Activated naive CD4-positive, alpha-beta T cell treated with anti-CD3 and anti-CD28 coated beads, Interleukin-2, amount 50 U/mL, for 72 hours (primary cell): ENCODE data around the gene CHST9. TPM values are rescaled to one million over a fixed set of nuclear protein-coding genes. Genes with fewer than 3 reads are reported as not detected.
"Not testable (repeated sequence)": the region's sequence is repeated elsewhere in the genome, so short reads cannot be mapped to it uniquely, and the experiment has no call there.

Experiments
- ATAC-seq, 2 donors: fragments of 150-1000 bp; cut with Tn5 transposase; 2 replicates each; pipeline ENCODE4 v1.10.0; 2021; ENCODE audit warnings: mild to moderate bottlenecking in 2 of 2, moderate library complexity in 2 of 2
- DNase-seq, 2 donors: peaks; one replicate each; pipeline ENCODE4 v3.0.0; 2021 to 2022; ENCODE audit warnings: low spot score in 2 of 2
- H3K27ac Mint-ChIP-seq, 2 donors: one replicate each; pipeline ENCODE4 v1.8.0; 2022; ENCODE audit warnings: mild to moderate bottlenecking in 2 of 2, mixed read lengths in 2 of 2
- H3K36me3 Mint-ChIP-seq, 2 donors: one replicate each; pipeline ENCODE4 v1.8.0; 2022; ENCODE audit warnings: mixed read lengths in 2 of 2
- H3K9me3 Mint-ChIP-seq, 2 donors: one replicate each; pipeline ENCODE4 v1.8.0; 2022; ENCODE audit warnings: mixed read lengths in 2 of 2
- total RNA-seq, 2 donors: library from RNA; stranded (reverse); gene quantifications; one replicate each; pipeline ENCODE4 v1.2.3, GENCODE V29; 2022

CHST9 gene, protein sequence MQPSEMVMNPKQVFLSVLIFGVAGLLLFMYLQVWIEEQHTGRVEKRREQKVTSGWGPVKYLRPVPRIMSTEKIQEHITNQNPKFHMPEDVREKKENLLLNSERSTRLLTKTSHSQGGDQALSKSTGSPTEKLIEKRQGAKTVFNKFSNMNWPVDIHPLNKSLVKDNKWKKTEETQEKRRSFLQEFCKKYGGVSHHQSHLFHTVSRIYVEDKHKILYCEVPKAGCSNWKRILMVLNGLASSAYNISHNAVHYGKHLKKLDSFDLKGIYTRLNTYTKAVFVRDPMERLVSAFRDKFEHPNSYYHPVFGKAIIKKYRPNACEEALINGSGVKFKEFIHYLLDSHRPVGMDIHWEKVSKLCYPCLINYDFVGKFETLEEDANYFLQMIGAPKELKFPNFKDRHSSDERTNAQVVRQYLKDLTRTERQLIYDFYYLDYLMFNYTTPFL
- not detected for total RNA-seq

DNA sequence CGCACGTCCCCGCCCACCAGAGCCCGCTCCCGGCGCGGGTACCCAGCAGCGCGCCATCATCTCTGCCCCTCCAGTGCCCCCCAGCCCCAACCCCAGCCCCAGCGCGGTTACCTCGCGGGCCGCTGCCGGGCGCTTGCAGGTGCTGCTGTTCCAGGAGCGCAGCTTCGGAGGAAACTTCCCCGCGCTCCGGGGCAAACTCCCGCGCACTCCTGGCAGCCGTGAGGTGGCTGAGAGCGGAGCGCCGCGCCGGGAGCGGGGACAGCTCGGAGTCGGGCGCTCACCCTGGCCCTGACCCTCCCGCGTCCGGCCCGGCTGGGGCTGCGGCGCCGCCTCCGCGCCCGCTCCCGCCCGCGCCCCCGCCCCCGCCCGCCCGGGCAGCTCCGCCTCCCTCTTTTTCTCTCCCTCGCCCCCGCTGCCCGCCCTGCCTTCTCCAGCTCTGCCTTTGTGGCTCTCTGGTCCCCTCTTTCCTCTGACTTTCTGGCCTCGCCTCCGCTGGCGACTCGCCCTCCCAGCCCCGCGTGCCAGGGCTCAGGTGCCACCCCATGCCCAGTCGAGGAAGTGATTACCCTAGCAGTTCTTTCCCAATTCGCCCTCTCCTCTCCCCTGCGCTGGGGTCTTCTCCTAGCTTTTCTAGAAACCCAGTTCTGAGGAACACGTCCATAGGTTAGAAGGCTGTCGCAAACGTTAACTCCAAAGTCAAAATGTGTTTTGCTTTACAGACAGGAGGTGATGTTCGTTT, at the start of gene CHST9:
CHST9 (minus strand) TSS at position 284 of the 739 bp plus-strand sequence. CDS start 42,499 bp downstream, outside the sequence.
- Mint-ChIP-seq H3K36me3 (peaks cover 13 to 15% of the 10 kb centered on the region in 2 donors), H3K9me3 (peaks cover 10% of the 10 kb centered on the region in 2 donors), H3K27ac (no peak within 1 kb of the TSS)
- ATAC-seq (no peak), DNase-seq (no peak)

DNA sequence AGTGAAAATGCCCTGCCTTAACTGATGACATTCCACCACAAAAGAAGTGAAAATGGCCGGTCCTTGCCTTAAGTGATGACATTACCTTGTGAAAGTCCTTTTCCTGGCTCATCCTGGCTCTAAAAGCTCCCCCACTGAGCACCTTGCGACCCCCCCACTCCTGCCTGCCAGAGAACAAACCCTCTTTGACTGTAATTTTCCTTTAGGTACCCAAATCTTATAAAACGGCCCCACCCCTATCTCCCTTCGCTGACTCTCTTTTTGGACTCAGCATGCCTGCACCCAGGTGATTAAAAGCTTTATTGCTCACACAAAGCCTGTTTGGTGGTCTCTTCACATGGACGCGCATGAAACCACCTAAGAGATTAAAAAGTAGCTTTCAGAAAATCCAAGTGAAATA, 47.2 kb upstream of the CHST9 start:
- DNase-seq: not testable (repeated sequence)
- peaks cover 0 to 12% of the 10 kb centered on the region in 2 donors for H3K9me3 Mint-ChIP-seq

DNA sequence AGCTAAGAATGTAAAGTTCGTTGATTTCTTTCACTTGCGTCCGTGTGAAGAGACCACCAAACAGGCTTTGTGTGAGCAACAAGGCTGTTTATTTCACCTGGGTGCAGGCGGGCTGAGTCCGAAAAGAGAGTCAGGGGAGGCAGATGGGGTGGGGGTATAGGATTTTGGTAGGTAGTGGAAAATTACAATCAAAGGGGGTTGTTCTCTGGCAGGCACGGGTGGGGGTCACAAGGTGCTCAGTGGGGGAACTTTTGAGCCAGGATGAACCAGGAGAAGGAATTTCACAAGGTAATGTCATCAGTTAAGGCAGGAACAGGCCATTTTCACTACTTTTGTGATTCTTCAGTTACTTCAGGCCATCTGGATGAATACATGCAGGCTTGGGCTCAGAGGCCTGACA, 46.6 kb upstream of the CHST9 start:
- H3K27ac Mint-ChIP-seq, DNase-seq, ATAC-seq, H3K36me3 Mint-ChIP-seq: not testable (repeated sequence)
- peaks cover 0 to 12% of the 10 kb centered on the region in 2 donors for H3K9me3 Mint-ChIP-seq

More for the DNA sequence above, 47.2 kb upstream of the CHST9 start:
- H3K27ac Mint-ChIP-seq, ATAC-seq, H3K36me3 Mint-ChIP-seq: not testable (repeated sequence)

DNA sequence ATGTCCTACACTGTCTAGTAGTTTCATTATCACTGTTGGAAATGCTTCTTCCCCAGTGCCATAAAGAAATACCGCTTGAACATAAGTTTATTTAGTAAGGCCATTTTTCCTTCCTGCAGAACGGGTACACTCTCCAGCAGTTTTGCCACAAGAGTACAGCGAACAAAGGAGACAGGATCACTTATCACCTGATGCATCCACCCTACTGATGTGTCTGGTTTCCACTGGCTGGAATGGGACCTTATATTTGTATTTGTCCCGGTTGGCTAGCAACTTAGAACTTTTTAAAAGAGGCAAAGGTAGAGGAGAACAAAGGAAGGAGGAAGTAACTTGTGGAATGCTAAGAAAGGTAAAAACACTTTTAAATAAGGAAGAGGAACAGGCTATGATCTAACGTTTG, 46.1 kb upstream of the CHST9 start:
- peaks cover 0 to 16% of the 10 kb centered on the region in 2 donors for H3K9me3 Mint-ChIP-seq
- not testable (repeated sequence) for ATAC-seq, H3K27ac Mint-ChIP-seq, H3K36me3 Mint-ChIP-seq, DNase-seq

DNA sequence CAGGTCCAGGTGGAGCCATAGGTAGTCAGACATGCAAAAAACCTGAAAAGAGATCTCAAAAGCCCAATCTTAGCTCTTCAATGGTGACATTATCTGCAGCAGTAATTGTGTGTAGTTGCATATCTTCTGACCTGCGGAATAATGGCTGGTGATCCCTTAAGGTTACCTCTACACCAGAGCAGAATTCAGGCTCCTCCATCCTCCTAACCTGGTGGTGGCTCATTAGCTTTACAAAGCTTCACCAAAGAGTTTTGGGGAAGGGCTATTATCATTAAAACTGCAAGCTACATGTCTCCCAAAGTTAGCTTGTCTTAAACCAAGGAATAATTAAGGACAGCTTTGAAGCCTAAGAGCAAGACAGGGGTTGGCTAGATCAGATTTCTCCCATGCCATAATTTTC, 42.6 kb upstream of the CHST9 start:
- no peak for ATAC-seq
- no peak overlapping the region for H3K27ac Mint-ChIP-seq

DNA sequence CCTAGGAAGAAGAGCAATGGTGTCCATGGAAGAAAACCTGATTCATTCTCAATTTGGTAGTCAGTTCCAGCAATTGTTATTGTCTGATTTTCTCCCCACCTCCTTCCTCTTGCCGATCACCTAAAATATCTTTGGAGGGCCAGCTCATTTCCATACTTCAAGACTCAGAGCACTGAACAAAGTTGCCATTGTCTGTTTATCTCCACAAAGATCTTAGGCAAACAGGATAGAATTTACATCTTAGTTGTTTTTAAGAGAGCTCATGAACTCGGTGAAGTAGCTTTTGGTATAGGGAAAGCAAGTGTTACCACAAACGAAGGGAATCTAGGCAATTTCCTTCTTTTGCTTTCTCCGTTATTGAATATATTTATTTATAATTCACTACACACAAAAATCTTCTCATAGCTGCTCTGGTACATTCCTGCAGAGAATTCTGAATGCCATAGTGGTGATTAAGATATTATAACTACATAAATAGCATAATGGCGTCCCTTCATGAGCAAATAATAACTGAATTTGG, 41.5 kb upstream of the CHST9 start:
- peaks cover 15 to 18% of the 10 kb centered on the region in 2 donors for H3K9me3 Mint-ChIP-seq
- no peak overlapping the region for H3K27ac Mint-ChIP-seq
- DNase-seq (no peak), ATAC-seq (no peak)
- peaks cover 0 to 12% of the 10 kb centered on the region in 2 donors for H3K36me3 Mint-ChIP-seq

More for the DNA sequence above, 42.6 kb upstream of the CHST9 start:
- no peak for DNase-seq
- peaks cover 0 to 12% of the 10 kb centered on the region in 2 donors for H3K36me3 Mint-ChIP-seq
- peaks cover 14 to 20% of the 10 kb centered on the region in 2 donors for H3K9me3 Mint-ChIP-seq

DNA sequence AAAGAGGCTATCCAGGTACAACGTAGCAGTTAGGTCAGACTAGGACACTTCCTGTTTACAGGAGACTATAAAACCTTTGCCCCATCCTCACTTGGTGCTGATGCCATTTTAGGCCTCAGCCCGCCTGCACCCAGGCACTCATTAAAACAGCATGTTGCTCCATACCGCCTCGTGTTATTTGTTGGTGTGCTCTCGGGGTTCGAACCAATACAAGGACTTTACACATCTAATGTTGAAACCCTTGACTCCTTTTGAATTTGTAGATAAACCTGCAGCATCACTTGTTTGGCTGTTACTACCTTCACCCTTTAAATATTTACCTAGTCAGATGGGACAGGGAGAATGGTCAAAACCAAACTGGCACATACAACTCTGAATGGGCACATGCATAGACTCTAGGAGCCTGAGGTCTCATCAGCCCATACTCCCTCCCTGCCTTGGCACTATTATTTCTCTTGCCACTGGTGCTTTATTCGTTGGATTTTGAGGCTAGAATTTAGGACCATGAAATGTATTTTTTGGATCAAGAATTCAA, 40.9 kb upstream of the CHST9 start:
- peaks cover 11 to 15% of the 10 kb centered on the region in 2 donors for H3K9me3 Mint-ChIP-seq
- H3K36me3 Mint-ChIP-seq: peaks cover 0 to 9% of the 10 kb centered on the region in 2 donors
- DNase-seq (no peak), ATAC-seq (no peak)
- no peak overlapping the region for H3K27ac Mint-ChIP-seq

DNA sequence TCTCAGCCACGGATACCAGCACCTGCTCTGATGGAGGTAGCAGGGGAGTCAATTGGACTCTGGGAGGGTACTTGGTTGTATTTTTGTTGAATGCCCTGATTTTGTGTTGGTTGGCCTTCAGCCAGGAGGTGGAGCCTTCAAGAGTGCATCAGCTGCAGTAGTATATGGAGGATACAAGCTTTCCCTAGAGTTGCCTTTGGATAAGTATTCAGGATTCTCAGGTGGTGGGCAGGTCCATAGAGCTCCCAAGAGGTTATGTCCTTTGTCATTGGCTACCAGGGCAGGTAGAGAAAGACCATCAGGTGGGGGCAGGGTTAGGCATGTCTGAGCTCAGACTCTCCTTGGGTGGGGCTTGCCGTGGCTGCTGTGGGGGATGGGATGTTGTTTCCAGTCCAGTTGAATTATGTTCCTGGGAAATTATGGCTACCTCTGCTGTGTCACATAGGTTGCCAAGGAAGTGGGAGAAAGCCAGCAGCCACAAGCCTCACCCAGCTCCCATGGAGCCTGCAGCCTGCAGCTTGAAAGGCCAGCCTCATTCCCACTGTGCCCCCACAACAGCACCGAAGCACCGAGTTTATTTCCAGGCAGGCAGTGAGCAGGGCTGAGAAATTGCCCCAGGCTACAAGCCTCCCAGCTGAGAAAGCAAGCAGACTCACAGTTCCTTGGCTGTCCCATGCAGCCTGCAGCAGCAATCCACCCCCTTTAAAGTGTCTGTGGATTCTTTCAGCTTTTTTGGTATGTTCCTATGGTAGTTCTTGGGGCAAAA, 38.6 kb upstream of the CHST9 start:
- DNase-seq (no peak), ATAC-seq (no peak)
- Mint-ChIP-seq H3K36me3 (peaks cover 0 to 5% of the 10 kb centered on the region in 2 donors), H3K27ac (no peak overlapping the region), H3K9me3 (peaks cover 8 to 23% of the 10 kb centered on the region in 2 donors)

DNA sequence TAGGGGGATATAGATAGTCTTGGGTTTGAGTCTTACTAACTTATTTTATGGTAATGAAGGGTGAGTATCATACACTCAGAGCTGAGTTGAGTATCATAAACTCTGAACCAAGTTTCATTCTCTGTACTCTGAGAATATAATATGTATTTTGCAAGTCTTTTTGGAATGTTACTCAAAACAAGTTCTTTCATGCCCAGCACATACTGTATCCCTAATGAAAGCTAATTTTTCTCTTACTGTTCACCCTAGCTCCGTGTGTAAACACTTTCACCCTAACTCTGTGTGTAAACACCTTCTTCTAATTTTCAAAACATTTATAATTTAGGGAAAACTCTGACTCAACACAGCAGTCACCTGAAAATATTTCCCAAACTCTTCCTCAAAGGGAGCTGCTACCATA, 29.7 kb upstream of the CHST9 start:
- Mint-ChIP-seq H3K27ac (no peak overlapping the region), H3K36me3 (no peaks in the 10 kb centered on the region), H3K9me3 (peaks cover 20 to 23% of the 10 kb centered on the region in 2 donors)
- DNase-seq (no peak), ATAC-seq (no peak)

DNA sequence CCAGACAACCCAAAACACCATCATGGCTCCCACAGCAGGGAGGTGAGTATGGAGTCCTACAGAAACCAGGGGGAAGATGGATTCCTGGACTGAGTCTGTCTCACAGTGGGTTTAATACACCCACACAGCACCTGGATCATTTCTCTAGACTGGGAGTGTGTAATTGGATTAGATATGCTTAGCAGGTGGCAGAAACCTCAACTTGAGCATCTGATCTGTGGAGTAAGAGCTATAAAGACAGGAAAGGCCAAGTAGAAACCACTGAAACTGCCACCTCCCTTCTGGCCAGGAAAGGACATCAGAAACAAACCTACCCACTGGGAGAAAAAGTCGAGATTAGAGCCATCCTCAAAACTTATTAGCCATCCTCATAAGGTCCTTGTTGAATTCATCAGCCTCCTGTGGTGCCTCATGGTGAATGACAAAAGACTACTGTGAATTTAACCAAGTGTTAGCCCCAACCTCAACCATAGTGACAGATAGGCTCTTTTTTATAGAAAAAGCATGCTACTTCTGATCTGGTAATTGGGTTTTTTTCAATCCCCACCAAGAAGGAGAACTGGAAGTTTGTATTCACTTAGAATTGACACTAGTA, 28.1 kb upstream of the CHST9 start:
- DNase-seq (no peak), ATAC-seq (no peak)
- H3K9me3 Mint-ChIP-seq: peaks cover 20 to 22% of the 10 kb centered on the region in 2 donors
- no peak overlapping the region for H3K27ac Mint-ChIP-seq
- no peaks in the 10 kb centered on the region for H3K36me3 Mint-ChIP-seq

DNA sequence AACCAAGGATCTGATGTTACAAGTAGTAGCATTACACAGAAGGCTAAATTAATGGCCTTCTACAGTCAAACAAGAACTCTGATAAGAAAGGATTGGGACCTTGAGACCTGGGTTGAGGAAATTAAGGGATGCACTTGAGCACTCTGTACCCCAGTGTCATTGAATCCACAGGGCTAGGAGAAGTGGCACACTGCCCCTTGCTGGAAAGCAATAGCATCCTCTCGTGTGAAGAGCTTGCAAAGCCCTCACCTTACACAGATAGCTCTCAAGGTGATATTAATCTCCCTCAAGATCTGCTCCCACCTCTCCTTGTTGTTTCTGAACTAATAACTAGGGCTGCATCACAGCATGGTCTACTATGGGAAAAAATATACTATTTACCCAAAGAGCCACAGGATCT, 26.5 kb upstream of the CHST9 start:
- ATAC-seq (no peak), DNase-seq (no peak)
- no peak overlapping the region for H3K27ac Mint-ChIP-seq
- no peaks in the 10 kb centered on the region for H3K36me3 Mint-ChIP-seq
- peaks cover 16 to 20% of the 10 kb centered on the region in 2 donors for H3K9me3 Mint-ChIP-seq

DNA sequence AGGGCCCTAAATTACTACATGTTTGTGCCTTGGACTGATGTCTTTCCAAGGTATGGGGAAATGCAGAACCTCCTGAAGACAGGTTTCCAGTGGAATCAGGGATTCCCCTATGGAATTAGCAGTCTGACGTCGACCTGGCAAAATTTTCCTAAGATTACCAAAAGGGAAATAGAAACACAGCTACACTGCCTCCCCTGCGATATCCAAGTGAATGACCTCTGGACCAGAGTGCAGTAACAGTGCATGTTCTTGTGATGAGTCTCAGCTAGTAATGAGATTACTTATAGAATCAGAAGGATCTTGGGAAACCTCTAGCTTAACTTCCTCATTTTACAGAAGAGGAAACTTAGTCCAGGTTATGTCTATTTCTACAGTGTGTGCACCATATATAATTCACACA, 21.3 kb upstream of the CHST9 start:
- peaks cover 0 to 4% of the 10 kb centered on the region in 2 donors for H3K36me3 Mint-ChIP-seq
- peaks cover 18 to 21% of the 10 kb centered on the region in 2 donors for H3K9me3 Mint-ChIP-seq
- ATAC-seq: no peak
- no peak overlapping the region for H3K27ac Mint-ChIP-seq
- DNase-seq: no peak

DNA sequence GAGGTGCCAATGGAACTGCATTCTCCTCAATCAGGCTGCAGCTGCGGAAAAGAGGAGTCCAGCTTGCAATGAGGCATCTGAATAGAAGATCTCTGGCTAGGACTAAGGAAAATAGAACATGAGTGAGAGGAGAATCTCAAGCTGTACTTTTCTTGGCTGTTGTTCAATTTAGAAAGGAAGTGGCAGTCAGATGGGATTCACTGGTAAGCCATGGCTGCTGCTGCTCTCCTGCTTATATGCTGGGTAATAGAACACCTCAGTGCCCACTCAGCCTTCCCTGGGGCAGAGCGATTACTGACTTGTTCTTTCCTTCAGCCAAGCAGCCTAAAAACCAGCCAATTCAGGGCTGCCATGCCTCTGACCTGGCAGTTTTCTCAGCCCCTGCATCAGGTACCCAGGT, 17.6 kb upstream of the CHST9 start:
- Mint-ChIP-seq H3K36me3 (peaks cover 0 to 5% of the 10 kb centered on the region in 2 donors), H3K27ac (no peak overlapping the region), H3K9me3 (peaks cover 15 to 19% of the 10 kb centered on the region in 2 donors)
- ATAC-seq (no peak), DNase-seq (no peak)

DNA sequence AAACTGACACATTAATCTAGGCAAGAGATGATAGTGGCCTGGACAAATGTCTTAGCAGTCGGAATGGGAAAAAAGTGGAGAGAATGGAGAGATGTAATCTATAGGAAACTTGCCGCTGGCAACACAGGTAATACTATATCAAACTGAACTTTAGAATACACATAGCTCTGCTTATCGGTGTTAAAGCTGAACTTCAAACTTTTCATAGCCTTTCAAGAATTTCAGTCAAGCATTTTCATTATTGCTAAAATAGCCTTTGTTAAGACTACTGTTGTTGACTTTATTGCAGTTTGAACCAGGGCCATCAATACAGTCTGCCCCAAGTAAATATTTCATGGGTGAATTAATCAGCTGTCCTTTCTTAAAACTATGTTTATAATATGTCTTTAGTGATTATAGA, 12.9 kb upstream of the CHST9 start:
- ATAC-seq (no peak), DNase-seq (no peak)
- Mint-ChIP-seq H3K27ac (no peak overlapping the region), H3K9me3 (peaks cover 12 to 25% of the 10 kb centered on the region in 2 donors), H3K36me3 (peaks cover 0 to 5% of the 10 kb centered on the region in 2 donors)

DNA sequence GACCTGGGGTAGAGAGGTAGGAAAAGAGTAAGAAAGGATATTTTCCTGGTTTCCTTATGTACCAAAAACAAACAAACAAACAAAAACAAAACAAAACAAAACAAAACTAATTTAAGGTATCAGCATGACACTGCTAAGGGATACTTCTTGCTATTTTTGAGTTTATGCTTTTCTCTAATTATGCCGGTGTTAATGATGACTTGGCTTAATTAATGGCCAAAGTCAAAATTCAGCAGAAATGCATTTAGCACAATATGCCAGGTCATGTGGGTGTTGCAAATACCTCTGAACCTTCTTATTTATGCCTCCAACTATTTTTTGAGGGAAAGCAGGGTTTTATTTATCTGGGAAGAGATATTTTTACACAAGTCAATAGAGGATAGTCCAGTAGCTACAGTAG, 3.2 kb upstream of the CHST9 start:
- DNase-seq (no peak), ATAC-seq (no peak)
- Mint-ChIP-seq H3K27ac (no peak overlapping the region), H3K9me3 (peaks cover 13 to 21% of the 10 kb centered on the region in 2 donors), H3K36me3 (peaks cover 13 to 15% of the 10 kb centered on the region in 2 donors)

DNA sequence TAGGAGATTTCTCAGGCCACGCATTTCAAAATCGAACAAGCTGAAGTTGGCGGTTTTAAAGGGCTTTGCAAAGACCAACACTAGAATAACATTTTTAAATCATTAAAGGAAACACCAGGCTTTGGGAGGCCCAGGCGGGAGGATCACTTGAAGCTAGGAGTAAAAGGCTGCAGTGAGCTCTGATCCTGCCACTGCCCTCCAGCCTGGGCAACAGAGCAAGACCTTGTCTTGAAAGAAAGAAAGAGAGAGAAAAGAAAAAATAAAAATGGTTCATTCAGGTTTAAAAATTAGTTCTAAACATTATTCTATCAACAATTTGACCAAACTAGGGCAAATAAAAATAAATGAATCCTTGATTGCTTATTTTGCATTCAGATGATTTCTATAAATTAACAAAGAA, 789 bp upstream of the CHST9 start:
- H3K36me3 Mint-ChIP-seq: peaks cover 13 to 15% of the 10 kb centered on the region in 2 donors
- no peak for ATAC-seq
- H3K9me3 Mint-ChIP-seq: peaks cover 10 to 14% of the 10 kb centered on the region in 2 donors
- H3K27ac Mint-ChIP-seq: no peak overlapping the region
- no peak for DNase-seq
